ENCODE results near the gene NPAS3. TPM values are rescaled to one million over a fixed set of nuclear protein-coding genes. Genes with fewer than 3 reads are reported as not detected.

The NPAS3 gene
- total RNA-seq, 1 donor from 2014 or later: 2.4 TPM

- Mint-ChIP-seq H3K4me3 (ENCODE audit: unreplicated experiment) (no peak overlapping the region), H3K9me3 (ENCODE audit: unreplicated experiment) (no peaks in the 10 kb centered on the region), H3K27ac (ENCODE audit: unreplicated experiment) (no peak overlapping the region), H3K27me3 (ENCODE audit: unreplicated experiment) (no peaks in the 10 kb centered on the region), H3K4me1 (ENCODE audit: low read depth, unreplicated experiment) (peaks cover 4% of the 10 kb centered on the region), H3K36me3 (ENCODE audit: unreplicated experiment) (no peaks in the 10 kb centered on the region)
- no peak for DNase-seq
- TF ChIP-seq CTCF (IDR thresholded peaks at IDR 0.05; ENCODE audit: partially characterized antibody, unreplicated experiment): no peak
Measured at GRCh38 chr14:33471776-33472175, 533.1 kb downstream of the NPAS3 start.

- Mint-ChIP-seq H3K36me3 (ENCODE audit: unreplicated experiment) (no peaks in the 10 kb centered on the region), H3K4me3 (ENCODE audit: unreplicated experiment) (no peak overlapping the region), H3K27ac (ENCODE audit: unreplicated experiment) (no peak overlapping the region), H3K9me3 (ENCODE audit: unreplicated experiment) (no peaks in the 10 kb centered on the region), H3K4me1 (ENCODE audit: low read depth, unreplicated experiment) (peaks cover under 1% of the 10 kb centered on the region), H3K27me3 (ENCODE audit: unreplicated experiment) (no peaks in the 10 kb centered on the region)
- peak; percentile 70 for TF ChIP-seq CTCF (IDR thresholded peaks at IDR 0.05; ENCODE audit: partially characterized antibody, unreplicated experiment)
- peak; percentile 69 for DNase-seq
Measured at GRCh38 chr14:33475623-33476022, 536.9 kb downstream of the NPAS3 start.

GRCh38 chr14:33477797-33478196, 539.1 kb downstream of the NPAS3 start:
- Mint-ChIP-seq H3K4me1 (ENCODE audit: low read depth, unreplicated experiment) (peaks cover 3% of the 10 kb centered on the region), H3K36me3 (ENCODE audit: unreplicated experiment) (no peaks in the 10 kb centered on the region), H3K4me3 (ENCODE audit: unreplicated experiment) (no peak overlapping the region), H3K9me3 (ENCODE audit: unreplicated experiment) (no peaks in the 10 kb centered on the region), H3K27me3 (ENCODE audit: unreplicated experiment) (no peaks in the 10 kb centered on the region), H3K27ac (ENCODE audit: unreplicated experiment) (no peak overlapping the region)
- no peak for TF ChIP-seq CTCF (IDR thresholded peaks at IDR 0.05; ENCODE audit: partially characterized antibody, unreplicated experiment)
- DNase-seq: no peak

GRCh38 chr14:33480071-33480886, 541.6 kb downstream of the NPAS3 start:
- Mint-ChIP-seq H3K4me3 (ENCODE audit: unreplicated experiment) (no peak overlapping the region), H3K9me3 (ENCODE audit: unreplicated experiment) (no peaks in the 10 kb centered on the region), H3K27ac (ENCODE audit: unreplicated experiment) (no peak overlapping the region), H3K4me1 (ENCODE audit: low read depth, unreplicated experiment) (peaks cover 3% of the 10 kb centered on the region), H3K27me3 (ENCODE audit: unreplicated experiment) (no peaks in the 10 kb centered on the region), H3K36me3 (ENCODE audit: unreplicated experiment) (no peaks in the 10 kb centered on the region)
- no peak for DNase-seq
- TF ChIP-seq CTCF (IDR thresholded peaks at IDR 0.05; ENCODE audit: partially characterized antibody, unreplicated experiment): no peak

GRCh38 chr14:33480887-33481184, 542.2 kb downstream of the NPAS3 start:
- Mint-ChIP-seq H3K9me3 (ENCODE audit: unreplicated experiment) (no peaks in the 10 kb centered on the region), H3K27ac (ENCODE audit: unreplicated experiment) (no peak overlapping the region), H3K4me3 (ENCODE audit: unreplicated experiment) (no peak overlapping the region), H3K4me1 (ENCODE audit: low read depth, unreplicated experiment) (peaks cover 3% of the 10 kb centered on the region), H3K36me3 (ENCODE audit: unreplicated experiment) (no peaks in the 10 kb centered on the region), H3K27me3 (ENCODE audit: unreplicated experiment) (no peaks in the 10 kb centered on the region)
- no peak for TF ChIP-seq CTCF (IDR thresholded peaks at IDR 0.05; ENCODE audit: partially characterized antibody, unreplicated experiment)
- DNase-seq: no peak

Measured in glutamatergic neuron (in vitro differentiated cells).